GM23248 (cell line): ENCODE data around the gene MLYCD. TPM values are rescaled to one million over a fixed set of nuclear protein-coding genes. Genes with fewer than 3 reads are reported as not detected.
A peak's percentile ranks its signal among the peaks of the same experiment; 100 is the strongest.

Experiments
- DNase-seq: peaks from one replicate; pipeline ENCODE4 v3.0.0-alpha.2; 2015
- H2AFZ ChIP-seq: fragments of 200-600 bp; sonication (generic); 2 replicates; pipeline ENCODE4 v1.6.1; 2016; ENCODE audit warnings: antibody characterized with exemption
- H3F3A ChIP-seq: fragments of 200-600 bp; sonication (generic); 2 replicates; pipeline ENCODE4 v1.6.1; 2016; ENCODE audit warnings: mild to moderate bottlenecking, antibody characterized with exemption, mixed run types; ENCODE audit not compliant: insufficient read depth
- H3K27ac ChIP-seq: fragments of 200-600 bp; sonication (generic); 2 replicates; pipeline ENCODE4 v1.5.1; 2016; ENCODE audit warnings: mild to moderate bottlenecking
- H3K27me3 ChIP-seq: fragments of 200-600 bp; sonication (generic); replicated peaks from 2 replicates; pipeline ENCODE4 v1.6.1; 2016; ENCODE audit warnings: mild to moderate bottlenecking; ENCODE audit not compliant: insufficient read depth
- H3K36me3 ChIP-seq: fragments of 200-600 bp; sonication (generic); 2 replicates; pipeline ENCODE4 v1.6.1; 2016; ENCODE audit warnings: low read depth, mild to moderate bottlenecking
- H3K4me1 ChIP-seq: fragments of 200-600 bp; sonication (generic); 2 replicates; pipeline ENCODE4 v1.6.1; 2016; ENCODE audit warnings: mild to moderate bottlenecking; ENCODE audit not compliant: insufficient read depth
- H3K4me2 ChIP-seq: fragments of 200-600 bp; sonication (generic); one replicate; pipeline ENCODE4 v1.6.1; 2016; ENCODE audit warnings: mild to moderate bottlenecking; ENCODE audit not compliant: unreplicated experiment
- H3K4me3 ChIP-seq: fragments of 200-600 bp; sonication (generic); 2 replicates; pipeline ENCODE4 v1.5.1; 2016; ENCODE audit warnings: mild to moderate bottlenecking
- H3K79me2 ChIP-seq: fragments of 200-600 bp; sonication (generic); 2 replicates; pipeline ENCODE4 v1.6.1; 2016; ENCODE audit warnings: mild to moderate bottlenecking; ENCODE audit not compliant: insufficient read depth
- H3K9ac ChIP-seq: fragments of 200-600 bp; sonication (generic); 2 replicates; pipeline ENCODE4 v1.6.1; 2016; ENCODE audit warnings: mild to moderate bottlenecking
- H3K9me2 ChIP-seq: fragments of 200-600 bp; sonication (generic); 2 replicates; pipeline ENCODE4 v1.6.1; 2016; ENCODE audit warnings: mixed run types, mild to moderate bottlenecking, moderate library complexity; ENCODE audit not compliant: insufficient read depth
- H3K9me3 ChIP-seq: fragments of 200-600 bp; sonication (generic); one replicate; pipeline ENCODE4 v1.6.1; 2017; ENCODE audit warnings: low read depth
- H4K20me1 ChIP-seq: fragments of 200-600 bp; sonication (generic); 2 replicates; pipeline ENCODE4 v1.6.0; 2016; ENCODE audit not compliant: insufficient read depth
- EZH2 ChIP-seq: fragments of 200-600 bp; sonication (generic); IDR thresholded peaks from 2 replicates; pipeline ENCODE4 v1.6.1; 2018; ENCODE audit warnings: antibody characterized with exemption, mild to moderate bottlenecking; ENCODE audit not compliant: insufficient read depth, poor library complexity, severe bottlenecking
- EZH2phosphoT487 ChIP-seq: fragments of 200-600 bp; sonication (generic); IDR thresholded peaks from 2 replicates; pipeline ENCODE4 v1.6.1; 2018; ENCODE audit warnings: antibody characterized with exemption, moderate library complexity, mild to moderate bottlenecking, low read depth; ENCODE audit not compliant: insufficient read depth
- WGBS, 2 experiments: methylation state at CpG; one replicate each; pipeline ENCODE4 v1.1.6; 2015 to 2017; ENCODE audit warnings: low lambda C conversion rate in 2 of 2, low coverage in 1 of 2; ENCODE audit errors: missing lambda C conversion rate in 2 of 2; 5-methylcytosine and 5-hydroxymethylcytosine counted together
- in situ Hi-C: fragments of 300-500 bp; cut with MboI; formaldehyde crosslinking; loops from 2 replicates; pipeline ENCODE4 v1.15.0; 2020
- polyA plus RNA-seq: library from polyadenylated mRNA; unstranded; fragments of >200 nt; fragmentation: Nextera tagmentation; extraction: Ambion mirVana; gene quantifications from 2 replicates; pipeline ENCODE4 v1.2.1, GENCODE V29; 2016
- total RNA-seq: library from RNA; depleted of rRNA; stranded (reverse); fragments of >200 nt; shearing (Covaris generic); gene quantifications from 2 replicates; pipeline ENCODE4 v1.2.3, GENCODE V29; 2014

Gene MLYCD
- total and polyA plus RNA-seq, 2 experiments from 2014 or later, result 1.4 to 2.2 TPM

DNA sequence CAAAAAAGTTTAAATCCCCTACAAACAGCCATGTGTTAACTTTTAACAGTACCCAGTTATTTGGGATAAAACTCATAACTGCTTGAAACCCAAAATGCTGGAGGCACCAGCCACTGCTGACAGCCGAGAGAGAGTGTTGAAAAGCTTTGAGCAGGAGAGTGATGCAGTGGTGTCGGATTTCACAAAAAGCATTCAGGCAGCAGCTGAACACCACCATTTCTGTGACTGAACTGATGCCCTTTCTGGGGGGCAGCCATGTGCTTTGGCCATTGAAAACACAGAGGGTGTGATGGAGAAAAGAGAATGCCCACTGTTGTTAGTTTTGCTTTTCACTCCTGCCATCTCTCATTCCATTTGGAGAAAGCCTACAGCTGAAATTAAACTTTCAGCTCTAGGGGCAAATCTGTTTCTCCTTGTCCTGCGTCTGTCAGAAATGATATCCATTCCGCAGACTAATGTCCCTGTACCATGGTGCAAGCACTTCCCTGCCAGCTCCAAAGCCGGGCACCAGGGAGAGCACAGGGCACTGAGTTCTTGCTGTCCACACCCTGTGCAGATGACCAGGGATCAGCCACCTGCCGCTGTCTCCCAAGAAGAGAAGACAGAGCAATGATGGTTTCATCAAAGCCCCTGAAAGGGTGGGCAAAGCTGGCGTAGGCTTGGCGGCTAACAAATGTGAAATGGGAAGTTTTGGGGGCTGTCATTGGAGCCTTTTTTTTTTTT lies 16.6 kb upstream of the MLYCD start:
- WGBS, 2 experiments, result 70 to 76% methylated on average over 8 of the region's 8 CpGs
- in situ Hi-C loops, result no loop called here
- DNase-seq, result no peak

DNA sequence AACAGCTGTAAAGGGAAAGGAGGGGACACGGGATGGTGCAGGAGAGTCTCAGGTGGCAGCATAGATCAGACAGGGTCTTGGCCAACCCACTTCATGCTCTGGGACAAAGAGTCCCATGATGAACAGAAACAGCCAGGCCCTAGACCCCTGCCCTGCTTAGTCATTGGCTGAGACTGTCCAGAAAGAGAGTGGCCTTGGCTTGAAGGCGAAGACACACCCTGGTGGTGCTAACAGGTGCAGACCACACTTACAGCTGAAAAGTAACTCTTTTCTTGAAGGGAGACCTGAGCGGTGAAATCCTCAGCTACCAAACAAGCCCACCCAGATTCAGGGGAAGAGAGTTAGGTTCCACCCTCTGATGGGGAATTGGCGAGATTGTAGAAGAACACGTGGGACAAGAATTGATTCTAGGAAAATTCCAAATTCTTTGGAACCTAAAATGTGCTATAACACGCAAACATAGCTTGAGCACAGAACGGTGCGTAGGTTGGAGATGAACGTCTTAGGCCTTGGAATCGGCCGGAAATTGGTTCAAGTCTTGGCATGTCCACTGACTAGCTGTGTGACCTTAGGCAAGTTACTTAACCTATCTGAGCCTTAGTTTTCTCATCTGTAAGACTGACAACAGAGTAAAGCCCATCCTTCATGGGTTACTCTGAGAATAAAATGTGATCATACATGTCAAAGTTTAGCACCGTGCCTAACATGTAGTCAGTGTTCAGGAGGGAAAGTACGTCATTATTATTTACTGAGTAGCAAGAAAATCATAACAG lies 12.5 kb upstream of the MLYCD start:
- in situ Hi-C loops, result no loop called here
- no peak for DNase-seq
- WGBS, 2 experiments, result 87 to 91% methylated on average over 13 of the region's 13 CpGs
- no peaks in the 10 kb centered on the region for H3K79me2 ChIP-seq
- H3K4me1 ChIP-seq, result no peaks in the 10 kb centered on the region
- no peaks in the 10 kb centered on the region for H3K27me3 ChIP-seq
- no peak overlapping the region for H3K9ac ChIP-seq
- H3K27ac ChIP-seq, result no peak overlapping the region
- no peaks in the 10 kb centered on the region for H3K9me3 ChIP-seq
- no peaks in the 10 kb centered on the region for H4K20me1 ChIP-seq
- H3K4me3 ChIP-seq, result no peak overlapping the region
- no peak overlapping the region for H3K4me2 ChIP-seq
- H3K9me2 ChIP-seq, result no peaks in the 10 kb centered on the region
- no peaks in the 10 kb centered on the region for H3F3A ChIP-seq
- TF ChIP-seq EZH2phosphoT487, result no peak
- H3K36me3 ChIP-seq, result no peaks in the 10 kb centered on the region
- H2AFZ ChIP-seq, result no peak overlapping the region

More for the DNA sequence above, 16.6 kb upstream of the MLYCD start:
- H3K4me1 ChIP-seq, result no peaks in the 10 kb centered on the region
- no peak overlapping the region for H3K9ac ChIP-seq
- H3K79me2 ChIP-seq, result no peaks in the 10 kb centered on the region
- H3K27ac ChIP-seq, result no peak overlapping the region
- H2AFZ ChIP-seq, result no peak overlapping the region
- H4K20me1 ChIP-seq, result no peaks in the 10 kb centered on the region
- no peak overlapping the region for H3K4me3 ChIP-seq
- H3K9me3 ChIP-seq, result no peaks in the 10 kb centered on the region
- no peak overlapping the region for H3K4me2 ChIP-seq
- no peaks in the 10 kb centered on the region for H3F3A ChIP-seq
- peaks cover 9% of the 10 kb centered on the region; the same call in 1 of the 2 replicates for H3K27me3 ChIP-seq
- TF ChIP-seq EZH2phosphoT487 (no peak), EZH2 (no peak)
- no peaks in the 10 kb centered on the region for H3K36me3 ChIP-seq
- no peaks in the 10 kb centered on the region for H3K9me2 ChIP-seq

DNA sequence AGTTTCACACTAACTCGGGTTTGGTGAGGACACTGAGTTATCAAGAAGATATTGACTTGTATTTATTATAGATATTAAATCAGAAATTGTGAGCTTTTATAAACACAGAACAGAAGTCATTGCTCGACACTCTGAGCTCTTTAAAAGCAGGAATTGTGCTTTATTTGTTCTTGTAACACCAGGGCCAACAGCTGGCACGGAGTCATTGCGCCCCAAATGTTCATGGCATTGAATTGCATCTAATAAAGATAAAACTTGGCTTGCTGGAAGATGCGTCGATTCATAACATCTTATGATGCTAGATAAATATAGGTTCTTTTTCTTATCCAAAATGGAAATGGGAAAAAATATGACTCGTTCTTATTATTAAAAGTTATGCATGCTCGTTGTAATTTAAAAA lies 11.8 kb upstream of the MLYCD start:
- in situ Hi-C loops, result no loop called here
- TF ChIP-seq EZH2phosphoT487 (no peak), EZH2 (no peak)
- Histone ChIP-seq H4K20me1 (no peaks in the 10 kb centered on the region), H3K9ac (no peak overlapping the region), H2AFZ (no peak overlapping the region), H3K4me1 (no peaks in the 10 kb centered on the region), H3K27me3 (no peaks in the 10 kb centered on the region), H3K4me2 (no peak overlapping the region), H3K27ac (no peak overlapping the region), H3K79me2 (no peaks in the 10 kb centered on the region), H3K36me3 (no peaks in the 10 kb centered on the region), H3F3A (no peaks in the 10 kb centered on the region), H3K4me3 (no peak overlapping the region), H3K9me2 (no peaks in the 10 kb centered on the region), H3K9me3 (no peaks in the 10 kb centered on the region)
- DNase-seq, result peak; percentile 61
- 28% methylated on average over 8 of the region's 8 CpGs for WGBS, 2 experiments

DNA sequence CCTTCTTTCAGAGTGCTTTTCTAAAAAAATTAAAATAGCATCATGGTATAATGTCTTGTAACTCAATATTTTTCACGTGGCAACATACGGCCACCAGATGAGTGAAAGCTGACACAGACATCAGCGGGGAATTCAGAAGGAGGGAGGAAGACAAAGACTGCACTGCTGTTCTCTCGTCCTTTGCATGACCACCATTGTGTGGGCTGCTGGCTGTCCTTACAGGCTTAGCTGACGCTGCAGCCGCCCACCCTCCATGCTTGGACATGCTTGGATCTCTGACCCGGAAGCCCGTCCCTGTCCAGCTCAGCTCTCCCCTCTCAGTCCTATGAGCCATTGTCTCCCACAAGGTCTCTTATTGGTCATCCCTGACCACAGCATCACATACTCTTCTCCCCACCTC lies 11.4 kb upstream of the MLYCD start:
- in situ Hi-C loops, result no loop called here
- 1 to 4% methylated on average over 8 of the region's 8 CpGs for WGBS, 2 experiments

More for the DNA sequence above, 11.4 kb upstream of the MLYCD start:
- H3K4me1 ChIP-seq, result no peaks in the 10 kb centered on the region
- no peak overlapping the region for H3K27ac ChIP-seq
- H3K79me2 ChIP-seq, result no peaks in the 10 kb centered on the region
- no peak overlapping the region for H2AFZ ChIP-seq
- no peaks in the 10 kb centered on the region for H3K27me3 ChIP-seq
- H3K9me3 ChIP-seq, result no peaks in the 10 kb centered on the region
- no peak overlapping the region for H3K9ac ChIP-seq
- no peaks in the 10 kb centered on the region for H4K20me1 ChIP-seq
- H3K36me3 ChIP-seq, result no peaks in the 10 kb centered on the region
- H3F3A ChIP-seq, result no peaks in the 10 kb centered on the region
- H3K4me3 ChIP-seq, result no peak overlapping the region
- peak; percentile 18 for DNase-seq
- TF ChIP-seq EZH2phosphoT487 (no peak), EZH2 (no peak)
- H3K9me2 ChIP-seq, result no peaks in the 10 kb centered on the region
- H3K4me2 ChIP-seq, result no peak overlapping the region
